Measurements from ENCODE around the gene BDKRB1. TPM values are rescaled to one million over a fixed set of nuclear protein-coding genes. Genes with fewer than 3 reads are reported as not detected.

Gene BDKRB1
- polyA plus RNA-seq, 3 donors = not detected

- Histone ChIP-seq H3K27ac (ENCODE audit: low read depth in 1 of 2, low read length in 2 of 2) (no peak overlapping the region), H3K4me3 (replicated peaks in 1 of 3; ENCODE audit: low read depth in 2 of 3, low read length in 3 of 3) (no peak overlapping the region), H3K27me3 (ENCODE audit: control insufficient read depth in 2 of 2, insufficient read depth in 2 of 2, low read length in 2 of 2) (no peaks in the 10 kb centered on the region), H3K9me3 (replicated peaks in 1 of 2; ENCODE audit: control insufficient read depth in 1 of 2, insufficient read depth in 1 of 2, low read length in 2 of 2) (no peaks in the 10 kb centered on the region), H3K9ac (ENCODE audit: insufficient read depth, low read length, poor library complexity, severe bottlenecking) (no peak overlapping the region), H3K36me3 (replicated peaks in 1 of 2; ENCODE audit: control insufficient read depth in 1 of 2, insufficient read depth in 2 of 2, low read length in 2 of 2) (no peaks in the 10 kb centered on the region), H2AFZ (ENCODE audit: insufficient read depth, low read depth, low read length, poor library complexity, severe bottlenecking) (no peak overlapping the region), H3K4me1 (ENCODE audit: control insufficient read depth in 1 of 2, insufficient read depth in 2 of 2, low read length in 2 of 2) (no peaks in the 10 kb centered on the region), H3K79me2 (ENCODE audit: insufficient read depth, low read length) (no peaks in the 10 kb centered on the region), H3K4me2 (replicated peaks; ENCODE audit: extremely low read depth, low read length, poor library complexity, severe bottlenecking) (no peak overlapping the region), H4K20me1 (ENCODE audit: insufficient read depth, low read length) (no peaks in the 10 kb centered on the region)
- no peak for TF ChIP-seq CTCF (IDR thresholded peaks at IDR 0.05)
- 97% methylated on average over 17 of the region's 20 CpGs for WGBS (ENCODE audit: insufficient coverage)
- H3K27ac Mint-ChIP-seq = peak overlapping the region in 1 of 7 donors; percentile 25
- no peak for DNase-seq
- H3K36me3 Mint-ChIP-seq = no peaks in the 10 kb centered on the region
- H3K27me3 Mint-ChIP-seq (ENCODE audit: low read depth in 3 of 3) = peaks cover 5 to 13% (median 8%) of the 10 kb centered on the region in 3 donors
- H3K4me3 Mint-ChIP-seq = no peak overlapping the region
- H3K4me1 Mint-ChIP-seq = no peaks in the 10 kb centered on the region
- peaks cover 0 to 8% (median 0%) of the 10 kb centered on the region in 7 donors for H3K9me3 Mint-ChIP-seq
- intact Hi-C loops (cut with micrococcal nuclease) = no loop called here
Measured at GRCh38 chr14:96263347-96264199, 7.6 kb downstream of the BDKRB1 start.

GRCh38 chr14:96264200-96264553, 8.2 kb downstream of the BDKRB1 start:
- TF ChIP-seq CTCF (IDR thresholded peaks at IDR 0.05) = no peak
- Histone ChIP-seq H3K9ac (ENCODE audit: insufficient read depth, low read length, poor library complexity, severe bottlenecking) (no peak overlapping the region), H3K27ac (ENCODE audit: low read depth in 1 of 2, low read length in 2 of 2) (no peak overlapping the region), H3K36me3 (replicated peaks in 1 of 2; ENCODE audit: control insufficient read depth in 1 of 2, insufficient read depth in 2 of 2, low read length in 2 of 2) (no peaks in the 10 kb centered on the region), H3K4me3 (replicated peaks in 1 of 3; ENCODE audit: low read depth in 2 of 3, low read length in 3 of 3) (no peak overlapping the region), H3K4me2 (replicated peaks; ENCODE audit: extremely low read depth, low read length, poor library complexity, severe bottlenecking) (no peak overlapping the region), H4K20me1 (ENCODE audit: insufficient read depth, low read length) (no peaks in the 10 kb centered on the region), H3K4me1 (ENCODE audit: control insufficient read depth in 1 of 2, insufficient read depth in 2 of 2, low read length in 2 of 2) (no peaks in the 10 kb centered on the region), H2AFZ (ENCODE audit: insufficient read depth, low read depth, low read length, poor library complexity, severe bottlenecking) (no peak overlapping the region), H3K27me3 (ENCODE audit: control insufficient read depth in 2 of 2, insufficient read depth in 2 of 2, low read length in 2 of 2) (no peaks in the 10 kb centered on the region), H3K9me3 (replicated peaks in 1 of 2; ENCODE audit: control insufficient read depth in 1 of 2, insufficient read depth in 1 of 2, low read length in 2 of 2) (no peaks in the 10 kb centered on the region), H3K79me2 (ENCODE audit: insufficient read depth, low read length) (no peaks in the 10 kb centered on the region)
- 88% methylated on average over 9 of the region's 14 CpGs for WGBS (ENCODE audit: insufficient coverage)
- intact Hi-C loops (cut with micrococcal nuclease) = no loop called here
- H3K27me3 Mint-ChIP-seq (ENCODE audit: low read depth in 3 of 3) = peaks cover 5 to 10% (median 7%) of the 10 kb centered on the region in 3 donors
- H3K9me3 Mint-ChIP-seq = peaks cover 0 to 8% (median 0%) of the 10 kb centered on the region in 7 donors
- H3K27ac Mint-ChIP-seq = no peak overlapping the region
- H3K4me3 Mint-ChIP-seq = no peak overlapping the region
- H3K36me3 Mint-ChIP-seq = no peaks in the 10 kb centered on the region
- no peaks in the 10 kb centered on the region for H3K4me1 Mint-ChIP-seq
- DNase-seq = no peak
